ENCODE results near the gene MLPH. TPM values are rescaled to one million over a fixed set of nuclear protein-coding genes. Genes with fewer than 3 reads are reported as not detected.

Gene MLPH
- total and polyA plus RNA-seq, 2 donors (not counting 1 experiment from before 2014, with no cell fraction given): not detected

GRCh38 chr2:237573721-237574415 is 86.8 kb downstream of the MLPH start:
- no peak overlapping the region for H3K27ac ChIP-seq (ENCODE audit: low read length in 2 of 2)
- 88% methylated on average over 7 of the region's 8 CpGs for WGBS (ENCODE audit: insufficient coverage)
- Mint-ChIP-seq H3K27me3 (peaks cover 35% of the 10 kb centered on the region), H3K27ac (no peak overlapping the region), H3K9me3 (ENCODE audit: insufficient read depth) (peaks cover 2% of the 10 kb centered on the region), H3K4me3 (no peak overlapping the region), H3K4me1 (peaks cover 6% of the 10 kb centered on the region)
- CTCF ChIA-PET: interaction anchor here (0.7 to 5.7 kb wide), 6 partner anchors 10 to 171 kb away, joined by 3 to 149 read pairs (median 18); no protein-coding TSS in a partner anchor
- H3K9ac ChIP-seq (ENCODE audit: low read length): no peak overlapping the region
- no peak overlapping the region for H3K4me2 ChIP-seq (replicated peaks; ENCODE audit: low read depth, low read length, poor library complexity, severe bottlenecking)
- no peak for TF ChIP-seq CTCF (IDR thresholded peaks at IDR 0.05)
- no peak for TF ChIP-seq EZH2 (IDR thresholded peaks at IDR 0.05; ENCODE audit: borderline replicate concordance, insufficient read depth, low read depth, low read length, poor library complexity, severe bottlenecking)
- no peaks in the 10 kb centered on the region for H3K79me2 ChIP-seq (ENCODE audit: control insufficient read depth, insufficient read depth, low read length)
- H3K36me3 ChIP-seq (replicated peaks in 1 of 2; ENCODE audit: control extremely low read depth in 1 of 2, control insufficient read depth in 1 of 2, extremely low read depth in 1 of 2, insufficient read depth in 2 of 2, low read length in 1 of 2): no peaks in the 10 kb centered on the region
- peaks cover 0 to 2% (median 0%) of the 10 kb centered on the region in 3 donors for H3K9me3 ChIP-seq (ENCODE audit: control extremely low read depth in 1 of 3, control insufficient read depth in 2 of 3, insufficient read depth in 1 of 3, low read length in 2 of 3)
- H3K4me3 ChIP-seq (ENCODE audit: control extremely low read depth in 1 of 5, extremely low read depth in 1 of 5, insufficient read depth in 1 of 5, low read depth in 2 of 5, low read length in 4 of 5): no peak overlapping the region
- H3K4me1 ChIP-seq (ENCODE audit: control insufficient read depth in 2 of 2, insufficient read depth in 2 of 2, low read length in 2 of 2): peaks cover 0 to 7% of the 10 kb centered on the region in 2 donors
- H2AFZ ChIP-seq (ENCODE audit: insufficient read depth, low read depth, low read length, poor library complexity, severe bottlenecking): no peak overlapping the region
- POLR2A ChIA-PET: no interaction called here
- DNase-seq (no peak), ATAC-seq (ENCODE audit: low read depth) (no peak)
- intact Hi-C loops (cut with micrococcal nuclease): loop anchor here (2.0 kb wide), 1 partner anchor 171 kb away; no protein-coding TSS in a partner anchor
- H4K20me1 ChIP-seq (ENCODE audit: control insufficient read depth, insufficient read depth, low read length, poor library complexity, severe bottlenecking): no peaks in the 10 kb centered on the region
- peaks cover 0 to 13% (median 2%) of the 10 kb centered on the region in 4 experiments for H3K27me3 ChIP-seq (replicated peaks in 1 of 4; ENCODE audit: control extremely low read depth in 1 of 4, control insufficient read depth in 3 of 4, insufficient read depth in 4 of 4, low read length in 3 of 4)

- CTCF ChIA-PET: interaction anchor here (3.4 to 5.7 kb wide), 2 partner anchors 63 to 170 kb away, joined by 37 to 149 read pairs; no protein-coding TSS in a partner anchor
- Histone ChIP-seq H3K27ac (ENCODE audit: low read length in 2 of 2) (no peak overlapping the region), H3K27me3 (replicated peaks in 1 of 4; ENCODE audit: control extremely low read depth in 1 of 4, control insufficient read depth in 3 of 4, insufficient read depth in 4 of 4, low read length in 3 of 4) (peaks cover 0 to 11% (median 2%) of the 10 kb centered on the region in 4 experiments), H4K20me1 (ENCODE audit: control insufficient read depth, insufficient read depth, low read length, poor library complexity, severe bottlenecking) (no peaks in the 10 kb centered on the region), H3K4me2 (replicated peaks; ENCODE audit: low read depth, low read length, poor library complexity, severe bottlenecking) (no peak overlapping the region), H3K79me2 (ENCODE audit: control insufficient read depth, insufficient read depth, low read length) (no peaks in the 10 kb centered on the region), H3K9ac (ENCODE audit: low read length) (no peak overlapping the region), H2AFZ (ENCODE audit: insufficient read depth, low read depth, low read length, poor library complexity, severe bottlenecking) (no peak overlapping the region), H3K36me3 (replicated peaks in 1 of 2; ENCODE audit: control extremely low read depth in 1 of 2, control insufficient read depth in 1 of 2, extremely low read depth in 1 of 2, insufficient read depth in 2 of 2, low read length in 1 of 2) (no peaks in the 10 kb centered on the region), H3K4me3 (ENCODE audit: control extremely low read depth in 1 of 5, extremely low read depth in 1 of 5, insufficient read depth in 1 of 5, low read depth in 2 of 5, low read length in 4 of 5) (no peak overlapping the region), H3K4me1 (ENCODE audit: control insufficient read depth in 2 of 2, insufficient read depth in 2 of 2, low read length in 2 of 2) (peaks cover 0 to 7% of the 10 kb centered on the region in 2 donors), H3K9me3 (ENCODE audit: control extremely low read depth in 1 of 3, control insufficient read depth in 2 of 3, insufficient read depth in 1 of 3, low read length in 2 of 3) (no peaks in the 10 kb centered on the region)
- no peak for TF ChIP-seq EZH2 (IDR thresholded peaks at IDR 0.05; ENCODE audit: borderline replicate concordance, insufficient read depth, low read depth, low read length, poor library complexity, severe bottlenecking)
- TF ChIP-seq CTCF (IDR thresholded peaks at IDR 0.05): no peak
- Mint-ChIP-seq H3K4me1 (peaks cover 6% of the 10 kb centered on the region), H3K9me3 (ENCODE audit: insufficient read depth) (no peaks in the 10 kb centered on the region), H3K27ac (no peak overlapping the region), H3K4me3 (no peak overlapping the region), H3K27me3 (peaks cover 30% of the 10 kb centered on the region)
- intact Hi-C loops (cut with micrococcal nuclease): no loop called here
- WGBS (ENCODE audit: insufficient coverage): 93% methylated on average over 6 of the region's 9 CpGs
- POLR2A ChIA-PET: no interaction called here
- ATAC-seq (ENCODE audit: low read depth) (no peak), DNase-seq (no peak)
Observed at GRCh38 chr2:237574467-237574866, 87.4 kb downstream of the MLPH start.

All from B cell (primary cell).